Endodermal cell (in vitro differentiated cells): ENCODE measurements around the gene MDC1. TPM values are rescaled to one million over a fixed set of nuclear protein-coding genes. Genes with fewer than 3 reads are reported as not detected.
A peak's percentile ranks its signal among the peaks of the same experiment; 100 is the strongest.

Experiments used
- DNase-seq: peaks from one replicate; pipeline ENCODE4 v3.0.0-alpha.2; 2017
- H3K27ac ChIP-seq: 2 replicates; pipeline ENCODE4 v1.5.1; 2013; ENCODE audit warnings: mild to moderate bottlenecking, low read depth, low read length, moderate library complexity
- H3K27me3 ChIP-seq: 2 replicates; pipeline ENCODE4 v1.6.1; 2013; ENCODE audit warnings: mild to moderate bottlenecking, low read length, moderate library complexity; ENCODE audit not compliant: insufficient read depth, control insufficient read depth, poor library complexity, severe bottlenecking
- H3K36me3 ChIP-seq: 2 replicates; pipeline ENCODE4 v1.7.0; 2013; ENCODE audit warnings: mild to moderate bottlenecking, low read length, moderate library complexity; ENCODE audit not compliant: control insufficient read depth, insufficient read depth
- H3K4me1 ChIP-seq: one replicate; pipeline ENCODE4 v1.7.0; 2013; ENCODE audit warnings: low read length; ENCODE audit not compliant: control insufficient read depth, insufficient read depth
- H3K4me3 ChIP-seq: 2 replicates; pipeline ENCODE4 v1.5.1; 2013; ENCODE audit warnings: mild to moderate bottlenecking, low read length, moderate library complexity
- H3K9ac ChIP-seq: 2 replicates; pipeline ENCODE4 v1.6.1; 2013; ENCODE audit warnings: mild to moderate bottlenecking, low read length, moderate library complexity; ENCODE audit not compliant: poor library complexity, severe bottlenecking; ENCODE audit errors: extremely low read depth
- H3K9me3 ChIP-seq: 2 replicates; pipeline ENCODE4 v1.6.1; 2013; ENCODE audit warnings: mild to moderate bottlenecking, low read length, moderate library complexity; ENCODE audit not compliant: control insufficient read depth
- H3K27ac Mint-ChIP-seq: 2 replicates; pipeline ENCODE4 v1.8.0; 2020; ENCODE audit warnings: mixed read lengths
- H3K27me3 Mint-ChIP-seq: 2 replicates; pipeline ENCODE4 v1.8.0; 2021; ENCODE audit warnings: mild to moderate bottlenecking, mixed read lengths; ENCODE audit not compliant: insufficient read depth
- H3K36me3 Mint-ChIP-seq: 2 replicates; pipeline ENCODE4 v1.8.0; 2020; ENCODE audit warnings: low read depth, mixed read lengths
- H3K4me1 Mint-ChIP-seq: 2 replicates; pipeline ENCODE4 v1.8.0; 2020; ENCODE audit warnings: mixed read lengths
- H3K4me3 Mint-ChIP-seq: 2 replicates; pipeline ENCODE4 v1.8.0; 2020; ENCODE audit warnings: mild to moderate bottlenecking, moderate library complexity, mixed read lengths
- H3K9me3 Mint-ChIP-seq: 2 replicates; pipeline ENCODE4 v1.8.0; 2020; ENCODE audit warnings: mild to moderate bottlenecking, mixed read lengths
- WGBS, 2 experiments: methylation state at CpG; one replicate each; pipeline versions ENCODE4 v1.1.5 to v1.1.7; 2013; ENCODE audit warnings: missing lambda C conversion rate in 2 of 2, mixed read lengths in 1 of 2; ENCODE audit not compliant: insufficient coverage in 1 of 2, insufficient read length in 1 of 2; 5-methylcytosine and 5-hydroxymethylcytosine counted together
- total RNA-seq, 2 donors: library from RNA; stranded (reverse); fragmentation: NEBNext Ultra II Directional in 1 of 2; extraction: Animal tissue kit (Norgen Biotek cat#: 25700) in 1 of 2; gene quantifications; 2 replicates in 1 of 2; 3 replicates in 1 of 2; pipeline ENCODE4 v1.2.1, GENCODE V29; 2021
- TF ChIP-seq, protein P1 (sequence below): fragments of 200-600 bp; sonication (generic); conservative IDR thresholded peaks from 2 replicates; pipeline ENCODE4 v1.5.0; 2021; ENCODE audit warnings: antibody characterized with exemption, mild to moderate bottlenecking

The MDC1 gene
- total RNA-seq, 2 donors from 2014 or later, result 79.0 to 95.1 TPM

- H3K4me3 ChIP-seq, result no peak overlapping the region
- H3K36me3 Mint-ChIP-seq, result peaks cover 69% of the 10 kb centered on the region
- H3K27ac Mint-ChIP-seq, result peak overlapping the region; percentile 50
- TF ChIP-seq, protein P1, sequence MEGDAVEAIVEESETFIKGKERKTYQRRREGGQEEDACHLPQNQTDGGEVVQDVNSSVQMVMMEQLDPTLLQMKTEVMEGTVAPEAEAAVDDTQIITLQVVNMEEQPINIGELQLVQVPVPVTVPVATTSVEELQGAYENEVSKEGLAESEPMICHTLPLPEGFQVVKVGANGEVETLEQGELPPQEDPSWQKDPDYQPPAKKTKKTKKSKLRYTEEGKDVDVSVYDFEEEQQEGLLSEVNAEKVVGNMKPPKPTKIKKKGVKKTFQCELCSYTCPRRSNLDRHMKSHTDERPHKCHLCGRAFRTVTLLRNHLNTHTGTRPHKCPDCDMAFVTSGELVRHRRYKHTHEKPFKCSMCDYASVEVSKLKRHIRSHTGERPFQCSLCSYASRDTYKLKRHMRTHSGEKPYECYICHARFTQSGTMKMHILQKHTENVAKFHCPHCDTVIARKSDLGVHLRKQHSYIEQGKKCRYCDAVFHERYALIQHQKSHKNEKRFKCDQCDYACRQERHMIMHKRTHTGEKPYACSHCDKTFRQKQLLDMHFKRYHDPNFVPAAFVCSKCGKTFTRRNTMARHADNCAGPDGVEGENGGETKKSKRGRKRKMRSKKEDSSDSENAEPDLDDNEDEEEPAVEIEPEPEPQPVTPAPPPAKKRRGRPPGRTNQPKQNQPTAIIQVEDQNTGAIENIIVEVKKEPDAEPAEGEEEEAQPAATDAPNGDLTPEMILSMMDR, result no peak
- no peaks in the 10 kb centered on the region for H3K27me3 ChIP-seq
- H3K27me3 Mint-ChIP-seq, result no peaks in the 10 kb centered on the region
- DNase-seq, result no peak
- H3K4me3 Mint-ChIP-seq, result peak overlapping the region; percentile 98
- no peak overlapping the region for H3K27ac ChIP-seq
- WGBS, 2 experiments, result 97 to 100% methylated on average over 1 to 2 of the region's 2 CpGs
- peaks cover 24% of the 10 kb centered on the region for H3K4me1 Mint-ChIP-seq
- H3K4me1 ChIP-seq, result peaks cover 5% of the 10 kb centered on the region
- H3K36me3 ChIP-seq, result peaks cover 65% of the 10 kb centered on the region
- no peak overlapping the region for H3K9ac ChIP-seq
- no peaks in the 10 kb centered on the region for H3K9me3 ChIP-seq
- H3K9me3 Mint-ChIP-seq, result no peaks in the 10 kb centered on the region
Measured at GRCh38 chr6:30740540-30740870, 23.4 kb upstream of the MDC1 start.

- Histone ChIP-seq H3K36me3 (peaks cover 70% of the 10 kb centered on the region), H3K9me3 (no peaks in the 10 kb centered on the region), H3K4me3 (peak overlapping the region; percentile 14), H3K27me3 (no peaks in the 10 kb centered on the region), H3K27ac (no peak overlapping the region), H3K9ac (no peak overlapping the region), H3K4me1 (no peaks in the 10 kb centered on the region)
- WGBS, 2 experiments, result 95 to 100% methylated on average over 5 to 6 of the region's 6 CpGs
- Mint-ChIP-seq H3K9me3 (no peaks in the 10 kb centered on the region), H3K4me3 (no peak overlapping the region), H3K36me3 (peaks cover 76% of the 10 kb centered on the region), H3K27me3 (no peaks in the 10 kb centered on the region), H3K27ac (no peak overlapping the region), H3K4me1 (peaks cover 18% of the 10 kb centered on the region)
- no peak for DNase-seq
- TF ChIP-seq, protein P1, result no peak
Measured at GRCh38 chr6:30738532-30738931, 21.5 kb upstream of the MDC1 start.

DNA sequence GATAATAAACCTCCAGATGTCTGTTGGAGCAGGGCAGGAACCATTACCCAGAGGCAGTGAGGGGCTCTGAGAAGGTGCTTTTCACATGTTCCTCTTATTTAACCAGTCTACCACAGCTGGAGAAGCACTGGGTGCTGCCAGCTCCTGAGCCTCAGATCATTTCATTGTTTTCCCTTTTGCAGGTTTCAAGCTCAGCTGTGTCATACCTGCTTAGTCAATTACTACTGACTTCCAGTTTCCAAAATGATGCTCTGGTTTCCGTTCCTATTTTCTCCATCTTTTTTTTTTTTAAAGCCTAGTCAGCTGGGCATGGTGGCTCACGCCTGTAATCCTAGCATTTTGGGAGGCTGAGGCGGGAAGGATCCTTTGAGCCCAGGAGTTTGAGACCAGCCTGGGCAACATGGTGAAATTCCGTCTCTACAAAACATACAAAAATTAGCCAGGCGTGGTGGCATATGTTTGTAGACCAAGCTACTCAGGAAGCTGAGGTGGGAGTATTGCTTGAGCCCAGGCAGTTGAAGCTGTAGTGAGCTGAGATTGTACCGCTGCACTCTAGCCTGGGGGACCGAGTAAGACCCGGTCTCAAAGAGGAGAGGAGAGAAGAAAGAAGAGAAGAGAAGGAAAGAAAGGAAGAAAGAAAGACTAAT lies 18.7 kb upstream of the MDC1 start:
- Mint-ChIP-seq H3K27ac (no peak overlapping the region), H3K36me3 (peaks cover 76% of the 10 kb centered on the region), H3K4me3 (no peak overlapping the region), H3K27me3 (no peaks in the 10 kb centered on the region), H3K4me1 (peaks cover 9% of the 10 kb centered on the region), H3K9me3 (no peaks in the 10 kb centered on the region)
- Histone ChIP-seq H3K27me3 (no peaks in the 10 kb centered on the region), H3K4me3 (no peak overlapping the region), H3K9me3 (no peaks in the 10 kb centered on the region), H3K9ac (no peak overlapping the region), H3K27ac (no peak overlapping the region), H3K4me1 (no peaks in the 10 kb centered on the region), H3K36me3 (peaks cover 69% of the 10 kb centered on the region)
- no peak for DNase-seq
- TF ChIP-seq, protein P1, result no peak
- 96 to 97% methylated on average over 7 to 8 of the region's 8 CpGs for WGBS, 2 experiments
